Measurements from ENCODE around the gene TBKBP1.

The TBKBP1 gene, protein sequence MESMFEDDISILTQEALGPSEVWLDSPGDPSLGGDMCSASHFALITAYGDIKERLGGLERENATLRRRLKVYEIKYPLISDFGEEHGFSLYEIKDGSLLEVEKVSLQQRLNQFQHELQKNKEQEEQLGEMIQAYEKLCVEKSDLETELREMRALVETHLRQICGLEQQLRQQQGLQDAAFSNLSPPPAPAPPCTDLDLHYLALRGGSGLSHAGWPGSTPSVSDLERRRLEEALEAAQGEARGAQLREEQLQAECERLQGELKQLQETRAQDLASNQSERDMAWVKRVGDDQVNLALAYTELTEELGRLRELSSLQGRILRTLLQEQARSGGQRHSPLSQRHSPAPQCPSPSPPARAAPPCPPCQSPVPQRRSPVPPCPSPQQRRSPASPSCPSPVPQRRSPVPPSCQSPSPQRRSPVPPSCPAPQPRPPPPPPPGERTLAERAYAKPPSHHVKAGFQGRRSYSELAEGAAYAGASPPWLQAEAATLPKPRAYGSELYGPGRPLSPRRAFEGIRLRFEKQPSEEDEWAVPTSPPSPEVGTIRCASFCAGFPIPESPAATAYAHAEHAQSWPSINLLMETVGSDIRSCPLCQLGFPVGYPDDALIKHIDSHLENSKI

DNA sequence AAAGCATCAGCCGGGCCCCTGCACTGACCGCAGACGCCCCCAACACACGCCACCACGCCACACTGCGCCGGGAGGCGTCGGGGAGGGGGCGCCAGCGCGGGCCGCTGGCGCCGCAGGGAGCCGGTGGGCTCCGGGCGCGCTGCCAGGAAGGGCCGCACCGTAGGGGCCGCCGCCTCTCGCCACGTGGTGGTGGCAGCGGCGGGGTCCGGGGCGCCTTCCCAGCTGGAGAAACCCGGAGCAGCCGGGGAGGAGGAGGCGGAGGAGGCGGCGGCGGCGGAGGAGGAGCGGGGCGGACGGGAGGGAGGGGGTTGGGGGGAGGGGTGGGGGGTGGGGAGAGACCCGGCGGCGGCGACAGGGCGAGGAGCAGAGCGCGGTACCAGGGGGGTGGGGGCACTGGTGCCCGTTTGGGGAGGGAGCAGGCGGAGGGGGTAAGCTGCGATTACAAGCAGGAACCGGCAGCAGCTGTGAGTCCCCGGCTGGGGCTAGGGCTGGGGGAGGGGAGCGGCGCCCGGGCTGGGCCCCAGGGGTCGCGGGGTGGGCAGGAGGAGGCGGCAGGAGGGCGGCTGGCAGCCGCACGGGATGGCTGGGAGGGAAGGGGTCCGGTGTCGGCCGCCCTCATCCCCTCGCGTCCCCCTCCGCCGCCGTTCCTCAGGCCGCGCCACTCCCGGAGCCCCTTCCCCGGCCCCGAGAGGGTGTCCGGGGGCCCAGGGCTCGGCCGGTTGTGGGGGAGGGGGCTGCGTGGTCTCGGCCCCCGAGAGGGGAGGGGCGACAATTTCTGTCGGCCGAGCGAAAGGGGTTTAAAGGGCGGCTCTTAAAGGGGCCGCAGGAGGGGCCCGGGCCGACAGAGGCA is at the start of gene TBKBP1:
Gene TBKBP1 (plus strand): TSS at position 431 of the 850 bp plus-strand sequence. CDS start 1,952 bp downstream, outside the sequence.
- DNase-seq, result peak; percentile 66

DNA sequence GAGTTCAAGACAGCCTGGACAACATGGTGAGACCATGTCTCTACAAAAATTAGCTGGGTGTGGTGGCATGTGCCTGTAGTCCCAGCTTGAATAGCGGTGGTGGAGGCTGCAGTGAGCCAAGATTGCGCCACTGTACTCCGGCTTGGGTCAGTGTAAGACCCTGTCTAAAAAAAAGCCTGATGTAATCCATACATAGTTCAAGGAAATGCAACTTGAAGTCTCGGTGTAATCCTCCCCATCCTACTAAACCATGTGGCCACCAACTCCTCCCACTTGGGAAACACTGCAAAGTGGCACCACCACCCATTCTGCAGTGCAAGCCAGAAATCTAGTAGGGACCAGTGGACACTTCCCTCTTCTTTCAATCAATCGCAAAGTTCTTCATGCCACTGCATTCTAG is 49.6 kb upstream of the TBKBP1 start:
- no peak for DNase-seq

DNA sequence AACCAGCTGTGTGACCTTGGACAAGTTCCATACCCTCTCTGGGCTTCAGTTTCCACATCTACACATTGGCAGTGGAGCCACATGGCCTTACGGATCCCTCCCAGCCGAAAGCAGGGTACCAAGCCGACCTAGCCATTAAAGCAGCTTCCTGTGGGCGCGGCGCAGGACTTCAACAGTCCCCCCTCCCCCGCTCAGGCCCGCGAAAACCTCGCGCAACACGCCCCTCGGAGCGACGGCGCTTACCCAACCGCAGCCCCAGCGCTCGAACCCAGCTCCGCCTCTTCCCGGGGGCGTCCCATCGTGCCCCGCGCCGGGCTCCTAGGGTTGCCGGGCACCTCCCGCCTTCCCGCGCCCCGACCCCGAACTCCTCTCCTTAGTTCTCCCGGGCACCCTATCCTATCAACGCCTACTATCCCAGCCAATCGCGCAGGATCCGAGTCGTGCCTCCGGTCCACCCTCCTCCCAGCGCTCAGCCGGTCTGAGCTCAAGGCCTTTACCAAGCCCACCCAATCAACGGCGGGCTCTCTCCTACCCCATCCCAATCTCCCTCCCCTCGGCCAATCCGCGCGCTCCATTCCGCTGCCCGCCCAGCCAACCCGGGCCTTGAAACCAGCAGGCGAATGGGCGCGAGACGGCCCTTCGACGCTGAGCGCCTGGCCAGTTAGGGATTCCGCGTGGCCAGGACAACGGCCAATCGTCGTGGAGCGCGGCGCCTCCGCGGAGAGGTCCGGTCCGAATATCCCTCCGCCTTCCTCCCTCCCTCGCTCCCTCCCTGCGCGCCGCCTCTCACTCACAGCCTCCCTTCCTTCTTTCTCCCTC is 44.6 kb upstream of the TBKBP1 start, which contains the start of gene KPNB1:
Gene KPNB1 (plus strand): TSS at position 767 of the 819 bp plus-strand sequence. CDS start 326 bp downstream, outside the sequence.
- peak; percentile 96 for DNase-seq

DNA sequence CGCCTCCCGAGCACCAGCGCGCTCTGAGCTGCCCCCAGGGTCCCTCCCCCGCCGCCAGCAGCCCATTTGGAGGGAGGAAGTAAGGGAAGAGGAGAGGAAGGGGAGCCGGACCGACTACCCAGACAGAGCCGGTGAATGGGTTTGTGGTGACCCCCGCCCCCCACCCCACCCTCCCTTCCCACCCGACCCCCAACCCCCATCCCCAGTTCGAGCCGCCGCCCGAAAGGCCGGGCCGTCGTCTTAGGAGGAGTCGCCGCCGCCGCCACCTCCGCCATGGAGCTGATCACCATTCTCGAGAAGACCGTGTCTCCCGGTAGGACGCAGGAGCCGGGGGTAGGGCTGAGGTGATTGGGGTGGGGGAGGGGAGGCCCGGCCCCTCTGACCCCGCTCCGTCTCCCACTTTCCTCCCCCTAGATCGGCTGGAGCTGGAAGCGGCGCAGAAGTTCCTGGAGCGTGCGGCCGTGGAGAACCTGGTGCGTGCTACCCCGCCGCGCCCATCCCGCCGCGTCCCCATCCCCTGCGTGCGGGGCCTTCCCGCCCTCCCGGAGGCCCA is 43.9 kb upstream of the TBKBP1 start:
- DNase-seq, result no peak

DNA sequence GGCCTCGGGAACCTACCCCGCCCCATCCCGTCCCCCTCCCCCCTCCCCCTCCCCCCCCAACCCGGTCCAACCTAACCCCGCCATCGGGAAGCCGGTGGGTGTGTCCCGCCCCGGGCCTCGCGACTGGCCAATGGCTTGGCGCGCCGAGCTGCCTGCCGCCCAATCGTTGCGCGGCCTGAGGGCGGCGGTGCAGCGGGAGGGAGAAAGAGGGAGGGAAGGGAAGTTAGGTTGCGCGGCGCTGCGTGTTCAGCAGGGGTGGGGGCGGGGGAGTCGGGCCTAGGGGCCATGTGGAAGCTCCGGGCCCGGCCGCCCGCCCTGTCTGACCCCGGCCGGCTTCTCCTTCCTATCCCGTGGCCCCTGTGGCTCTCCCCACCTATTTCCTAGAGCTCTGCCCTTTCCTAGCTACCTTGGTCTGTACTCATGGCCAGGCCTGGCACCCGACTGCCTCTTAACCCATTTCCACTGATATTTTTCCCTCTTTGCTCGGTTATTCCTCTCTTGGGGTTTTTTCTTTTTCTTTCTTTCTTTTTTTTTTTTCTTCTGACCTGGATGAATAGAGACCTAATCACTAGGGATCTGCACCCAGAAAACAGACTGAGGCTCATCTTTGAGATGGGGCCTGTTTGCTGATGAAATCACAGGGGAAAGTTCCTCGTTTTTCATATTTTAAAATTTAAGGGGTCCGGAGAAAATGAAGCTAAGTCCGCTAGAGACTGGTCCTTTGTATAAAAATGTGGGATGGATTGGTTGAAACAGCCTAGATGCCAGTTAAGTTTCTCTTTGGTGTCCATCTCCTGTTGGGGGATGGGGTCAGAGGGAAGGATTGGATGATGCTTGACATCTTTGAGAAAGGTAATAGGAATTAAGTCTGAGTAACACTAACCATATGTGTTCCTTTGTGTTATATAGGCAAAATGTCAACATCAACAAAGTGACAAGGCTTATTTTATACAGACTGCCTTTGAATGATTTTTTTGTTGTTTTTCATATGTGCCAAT is 43.1 kb upstream of the TBKBP1 start:
- DNase-seq, result peak; percentile 95

DNA sequence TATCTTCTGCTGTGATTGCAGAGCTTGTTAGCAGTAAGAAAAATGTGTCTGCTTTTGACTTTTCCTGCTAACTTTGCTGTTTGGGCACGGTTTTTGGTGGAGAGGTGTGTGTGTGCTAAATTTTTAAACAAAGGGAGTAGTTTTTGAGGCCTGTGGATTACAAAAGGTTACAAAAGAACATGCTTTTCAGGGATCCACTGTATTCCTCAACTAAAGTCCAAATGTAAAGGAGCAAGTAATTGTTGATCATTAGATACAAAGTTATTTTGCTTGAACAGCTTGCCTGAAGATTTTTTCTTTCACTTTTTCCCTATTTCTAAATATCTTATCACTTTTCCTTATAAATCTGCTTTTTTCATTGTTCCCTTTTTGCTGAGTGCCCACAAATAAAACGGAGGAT is 42.3 kb upstream of the TBKBP1 start:
- DNase-seq, result no peak

DNA sequence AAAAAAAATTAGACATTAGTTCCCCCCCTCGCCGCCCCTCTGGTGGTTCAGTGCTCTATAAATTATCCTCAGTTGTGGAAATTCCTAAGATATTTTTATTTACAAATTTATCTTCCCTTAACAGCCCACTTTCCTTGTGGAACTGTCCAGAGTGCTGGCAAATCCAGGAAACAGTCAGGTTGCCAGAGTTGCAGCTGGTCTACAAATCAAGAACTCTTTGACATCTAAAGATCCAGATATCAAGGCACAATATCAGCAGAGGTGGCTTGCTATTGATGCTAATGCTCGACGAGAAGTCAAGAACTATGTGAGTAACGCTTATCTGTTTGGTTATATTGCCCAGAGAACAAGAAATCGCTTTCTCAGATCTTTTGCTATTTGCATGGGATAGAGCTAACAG is 41.4 kb upstream of the TBKBP1 start:
- no peak for DNase-seq

DNA sequence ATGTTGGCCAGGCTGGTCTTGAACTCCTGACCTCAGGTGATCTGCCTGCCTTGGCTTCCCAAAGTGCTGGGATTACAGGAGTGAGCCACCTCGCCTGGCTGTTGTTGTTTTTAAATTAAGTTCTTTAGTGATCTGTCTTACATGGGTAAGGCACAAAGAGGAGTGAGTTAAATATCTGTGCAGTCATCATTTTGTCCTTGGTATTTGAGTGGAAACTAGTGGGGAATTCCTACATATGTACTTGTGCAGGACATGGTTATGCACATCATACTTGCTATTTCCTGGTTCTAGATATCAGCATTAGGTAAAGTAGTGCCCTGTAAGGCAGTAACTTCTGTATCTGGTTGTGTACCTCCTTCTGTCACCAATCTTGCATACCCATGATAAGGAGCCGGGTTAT is 40.5 kb upstream of the TBKBP1 start:
- no peak for DNase-seq

DNA sequence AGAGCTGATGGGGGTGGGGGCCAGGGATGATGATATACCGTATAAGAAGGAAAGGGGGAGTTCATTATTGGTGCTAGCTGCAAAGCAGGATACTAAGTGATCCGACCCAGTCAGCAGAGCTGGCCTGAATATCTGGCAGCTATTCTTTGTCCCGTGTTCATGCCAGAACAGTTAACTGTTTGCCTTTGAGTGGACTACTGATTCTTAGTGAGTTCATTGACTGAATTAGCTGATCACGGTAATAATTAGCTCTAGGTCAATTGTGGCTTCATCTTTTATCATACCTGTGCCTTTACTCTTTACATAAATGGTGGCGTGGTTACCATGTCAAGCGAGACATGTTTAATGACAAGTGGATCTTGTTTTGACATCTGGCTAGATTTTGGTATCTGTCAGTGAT is 39.0 kb upstream of the TBKBP1 start:
- DNase-seq, result no peak

DNA sequence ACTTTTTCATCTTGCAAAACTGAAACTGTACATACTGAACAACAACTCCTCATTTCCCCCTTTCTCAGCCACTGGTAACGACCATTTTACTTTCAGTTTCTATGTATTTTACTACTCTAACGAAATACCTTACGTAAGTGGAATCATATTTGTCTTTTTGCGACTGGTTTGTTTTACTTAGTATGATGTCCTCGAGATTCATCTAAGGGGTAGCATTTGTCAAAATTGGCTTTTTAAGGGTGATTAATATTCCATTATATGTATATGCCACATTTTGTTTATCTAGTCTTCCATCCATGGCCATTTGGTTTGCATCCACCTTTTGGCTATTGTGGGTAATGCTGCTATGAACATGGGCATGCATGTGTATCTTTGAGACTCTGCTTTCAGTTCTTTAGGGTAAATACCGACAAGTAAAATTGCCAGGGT is 33.9 kb upstream of the TBKBP1 start:
- no peak for DNase-seq

DNA sequence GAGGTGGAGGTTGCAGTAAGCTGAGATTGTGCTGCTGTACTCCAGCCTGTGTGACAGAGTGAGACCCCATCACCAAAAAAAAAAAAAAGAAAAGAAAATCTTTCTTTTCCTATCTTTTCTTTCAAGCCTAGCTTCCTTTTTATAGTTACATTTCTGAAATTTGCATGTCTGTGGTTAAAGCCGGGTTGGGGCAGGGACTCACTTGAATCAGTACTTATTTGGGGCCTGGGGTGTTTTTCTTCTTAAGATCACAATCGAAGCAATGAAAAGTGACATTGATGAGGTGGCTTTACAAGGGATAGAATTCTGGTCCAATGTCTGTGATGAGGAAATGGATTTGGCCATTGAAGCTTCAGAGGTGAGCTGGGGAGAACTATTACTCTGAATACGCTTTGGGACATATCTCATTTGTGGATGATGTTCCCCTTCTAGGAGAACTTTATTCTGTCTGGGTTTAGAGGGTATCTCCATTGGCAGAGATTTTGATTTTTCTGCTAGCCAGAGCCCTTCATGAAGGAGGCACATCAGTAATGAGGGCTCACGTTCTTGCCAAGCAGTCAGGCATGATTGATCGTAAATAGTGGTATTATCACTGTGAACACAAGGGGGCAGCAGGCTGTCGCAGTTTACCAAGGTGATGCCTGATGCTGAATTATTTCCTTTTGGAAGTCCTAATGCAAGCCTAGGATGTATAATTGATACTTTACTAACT is 29.9 kb upstream of the TBKBP1 start:
- peak; percentile 72 for DNase-seq

DNA sequence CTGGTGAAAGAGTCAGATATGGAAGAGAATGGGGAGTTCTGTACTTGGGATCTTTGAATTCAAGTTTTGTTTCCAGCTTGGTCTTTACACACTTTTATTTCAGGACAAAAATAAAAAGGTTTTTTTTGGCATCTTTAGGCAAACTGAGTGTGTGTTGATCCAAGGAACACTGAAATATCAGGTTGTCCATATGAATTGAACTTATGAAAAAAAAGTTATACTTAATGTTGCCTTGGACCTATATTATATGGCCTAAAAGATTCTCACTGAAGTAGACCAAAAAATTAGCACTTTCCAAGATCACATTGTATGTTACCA is 29.4 kb upstream of the TBKBP1 start:
- no peak for DNase-seq

DNA sequence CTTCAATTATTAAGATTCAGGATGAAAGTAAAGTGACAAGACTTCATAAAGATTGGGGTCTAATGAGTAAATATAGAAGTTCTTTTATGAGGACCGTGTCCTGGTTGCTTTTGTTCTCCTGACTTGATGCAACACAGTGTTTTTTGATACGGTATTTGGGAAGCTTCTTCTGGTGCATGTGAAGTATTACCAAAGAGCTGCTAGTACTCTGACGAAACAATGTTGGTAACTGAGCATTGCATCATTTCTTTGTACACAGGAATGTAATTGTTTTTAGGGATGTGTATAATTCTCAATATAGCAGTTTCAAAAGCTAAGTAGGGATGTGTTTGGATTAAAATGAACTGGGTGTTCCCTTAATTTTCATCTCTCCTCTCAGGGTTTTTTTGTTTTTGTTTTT is 28.3 kb upstream of the TBKBP1 start:
- no peak for DNase-seq

DNA sequence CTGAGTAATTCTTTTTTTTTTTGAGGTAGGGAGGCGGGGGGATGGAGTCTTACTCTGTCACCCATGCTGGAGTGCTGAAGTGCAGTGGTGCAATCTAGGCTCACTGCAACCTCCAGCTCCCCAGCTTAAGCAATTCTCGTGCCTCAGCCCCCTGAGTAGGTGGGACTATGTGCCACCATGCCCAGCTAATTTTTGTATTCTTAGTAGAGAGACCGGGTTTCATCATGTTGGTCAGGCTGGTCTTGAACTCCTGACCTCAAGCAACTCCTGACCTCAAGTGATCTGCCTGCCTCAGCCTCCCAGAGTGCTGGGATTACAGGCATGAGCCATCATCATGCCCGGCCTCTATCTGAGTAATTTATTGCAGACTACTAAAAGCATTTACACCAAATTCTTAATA is 24.9 kb upstream of the TBKBP1 start:
- DNase-seq, result no peak

DNA sequence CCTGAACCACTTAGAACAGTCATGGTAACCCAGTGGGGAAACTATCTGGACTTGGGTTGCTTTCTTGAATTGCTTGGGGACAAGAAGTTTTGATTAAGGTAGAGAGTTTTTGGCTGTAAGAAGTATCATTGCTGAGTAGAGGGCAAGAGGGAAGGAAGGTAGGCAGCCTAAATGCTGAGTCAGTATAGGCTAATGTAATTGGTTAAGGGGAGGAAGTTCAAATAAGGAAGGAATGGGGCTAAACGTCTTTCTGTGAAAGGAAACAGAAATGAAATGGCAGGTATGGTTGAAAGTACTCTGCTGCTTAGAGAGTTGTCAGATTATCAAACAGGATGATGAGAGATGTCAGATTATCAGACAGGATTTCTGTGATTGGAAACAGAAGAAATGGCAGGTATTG is 23.9 kb upstream of the TBKBP1 start:
- no peak for DNase-seq

DNA sequence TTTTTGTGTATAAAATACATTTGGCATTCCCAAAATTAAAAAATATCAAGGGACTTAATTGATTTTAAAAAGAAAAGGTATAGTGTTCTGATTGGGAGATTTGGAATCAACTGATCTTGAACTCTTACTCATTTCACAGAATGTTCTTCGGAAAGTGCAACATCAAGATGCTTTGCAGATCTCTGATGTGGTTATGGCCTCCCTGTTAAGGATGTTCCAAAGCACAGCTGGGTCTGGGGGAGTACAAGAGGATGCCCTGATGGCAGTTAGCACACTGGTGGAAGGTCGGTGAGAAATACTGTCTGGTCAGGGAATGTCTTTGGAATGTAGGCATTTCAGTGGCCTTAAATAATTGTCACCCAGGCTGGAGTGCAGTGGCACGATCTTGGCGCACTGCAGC is 19.5 kb upstream of the TBKBP1 start:
- no peak for DNase-seq

DNA sequence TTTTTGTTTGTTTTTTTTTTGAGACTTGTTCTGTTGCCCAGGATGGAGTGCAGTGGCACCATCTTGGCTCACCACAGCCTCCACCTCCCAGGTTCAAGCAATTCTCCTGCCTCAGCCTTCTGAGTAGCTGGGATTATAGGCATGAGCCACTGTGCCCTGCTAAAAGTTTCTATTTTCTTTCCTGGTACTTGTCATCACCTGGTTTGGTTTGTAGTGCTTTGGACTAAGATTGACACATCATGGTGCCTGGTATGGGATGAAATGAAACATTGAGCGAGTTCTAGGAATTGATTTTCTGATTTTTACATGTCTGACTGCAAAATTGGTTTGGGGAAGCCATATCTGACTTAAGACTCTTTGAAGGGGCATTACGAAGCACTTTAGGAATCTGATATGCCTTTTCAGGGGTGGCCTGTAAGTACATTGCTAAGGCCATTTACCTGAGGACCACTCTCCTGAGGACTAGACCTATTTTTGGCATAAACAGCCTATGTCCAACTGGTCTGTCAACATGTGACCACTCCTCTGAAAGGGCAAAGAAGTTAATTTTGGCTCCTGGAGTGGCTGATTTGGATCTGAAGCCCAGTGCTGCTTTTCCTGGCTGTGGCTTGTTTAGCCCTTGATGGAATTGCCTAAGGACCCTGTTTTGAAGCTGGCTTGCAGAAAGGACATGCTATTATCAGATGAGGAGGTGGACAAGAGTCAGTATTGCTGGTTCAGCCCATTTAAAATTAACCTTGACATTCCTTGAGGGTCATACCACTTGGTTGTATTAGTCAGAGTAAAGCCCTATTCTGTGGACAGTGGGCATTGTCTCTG is 18.4 kb upstream of the TBKBP1 start:
- no peak for DNase-seq

DNA sequence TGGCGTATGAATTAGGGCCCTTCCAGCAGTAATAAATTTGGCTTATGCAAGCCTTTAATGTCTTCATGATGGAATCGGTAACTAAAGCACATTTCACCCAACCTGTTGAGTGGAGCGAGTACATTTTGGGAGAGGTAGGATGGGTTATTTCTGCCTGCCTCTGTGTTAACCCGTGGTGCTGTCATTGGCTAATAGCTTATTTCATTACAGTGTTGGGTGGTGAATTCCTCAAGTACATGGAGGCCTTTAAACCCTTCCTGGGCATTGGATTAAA is 17.8 kb upstream of the TBKBP1 start:
- no peak for DNase-seq

DNA sequence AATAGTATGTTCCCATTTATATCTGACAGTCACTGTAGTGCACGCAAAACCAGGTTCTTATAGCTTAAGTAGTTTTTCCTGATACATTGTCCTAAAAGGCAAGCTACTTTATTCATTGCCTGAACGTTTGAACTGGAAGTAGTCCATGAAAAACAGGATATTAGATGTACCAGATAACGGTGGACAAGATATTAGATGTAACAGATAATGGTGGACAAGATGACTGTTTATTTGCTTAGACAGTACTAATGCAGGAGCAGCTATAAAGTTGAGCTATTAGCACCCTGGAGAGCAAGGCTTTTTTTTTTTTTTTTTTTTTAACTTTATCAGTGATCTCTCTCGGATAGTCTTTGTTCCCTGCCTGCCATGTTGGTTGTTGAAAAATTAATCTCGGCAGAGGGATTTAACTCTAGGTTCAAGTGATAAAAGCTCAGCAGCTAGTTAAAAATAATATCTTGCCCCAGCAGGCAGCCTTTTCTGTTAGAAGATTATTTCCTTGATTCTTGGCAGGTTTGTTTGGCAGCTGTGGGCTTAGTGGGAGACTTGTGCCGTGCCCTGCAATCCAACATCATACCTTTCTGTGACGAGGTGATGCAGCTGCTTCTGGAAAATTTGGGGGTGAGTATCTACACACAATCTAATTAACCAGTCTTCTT is 17.3 kb upstream of the TBKBP1 start:
- no peak for DNase-seq
